ENCODE data around the gene RFTN1. TPM values are rescaled to one million over a fixed set of nuclear protein-coding genes. Genes with fewer than 3 reads are reported as not detected.

Gene RFTN1
- total and polyA plus RNA-seq, 9 of the 15 experiments (the other 6 are each of a cell fraction or from before 2014, with no cell fraction given): 0.08 to 0.51 (median 0.11) TPM; not detected in 6

GRCh38 chr3:16381426-16381825, 132.1 kb downstream of the RFTN1 start:
- POLR2A ChIA-PET: interaction anchor here (0.5 kb wide), 1 partner anchor 19 kb away, joined by 3 read pairs; no protein-coding TSS in a partner anchor

More at GRCh38 chr3:16381426-16381825, 132.1 kb downstream of the RFTN1 start:
- H3K4me2 ChIP-seq (ENCODE audit: insufficient read depth, low read length): no peak overlapping the region
- H3K4me3 ChIP-seq: no peak overlapping the region
- no peak overlapping the region for H3K9ac ChIP-seq (ENCODE audit: insufficient read depth in 1 of 2, low read depth in 2 of 2, low read length in 2 of 2)
- H2AFZ ChIP-seq (ENCODE audit: low read depth, low read length): no peak overlapping the region
- no TSS peak for BruUV-seq (replicated peaks)
- no peaks in the 10 kb centered on the region for H3K9me3 ChIP-seq (replicated peaks; ENCODE audit: control insufficient read depth, insufficient read depth, low read depth, low read length)
- no peak for FAIRE-seq
- no peaks in the 10 kb centered on the region for H3K79me2 ChIP-seq (ENCODE audit: control insufficient read depth, insufficient read depth, low read length)
- intact Hi-C loops (cut with micrococcal nuclease): no loop called here
- no peak for DNase-seq (ENCODE audit: extremely low read depth in 1 of 4, low spot score in 3 of 4)
- in situ Hi-C loops (cut with MboI): no loop called here
- H3K27ac ChIP-seq (ENCODE audit: extremely low read depth, low read depth, low read length): no peak overlapping the region
- CTCF ChIA-PET (ENCODE audit: low intra/inter-chr PET ratio): no interaction called here
- 4% methylated on average over 4 of the region's 4 CpGs for WGBS (ENCODE audit: insufficient coverage, low coverage, missing lambda C conversion rate)
- no peak for TF ChIP-seq SRSF7 (optimal IDR thresholded peaks at IDR 0.05; ENCODE audit: low read depth, low read length)
- TF ChIP-seq ZNF184 (CRISPR knock-in tag; IDR thresholded peaks at IDR 0.05): no peak
- no peak for TF ChIP-seq MYC (IDR thresholded peaks at IDR 0.05; ENCODE audit: low read depth, low read length)
- no peak for TF ChIP-seq MYC (CRISPR knock-in tag; IDR thresholded peaks at IDR 0.05; ENCODE audit: borderline replicate concordance, low read depth)
- TF ChIP-seq SRF (CRISPR knock-in tag; IDR thresholded peaks at IDR 0.05): no peak
- TF ChIP-seq E2F3 (CRISPR knock-in tag; IDR thresholded peaks at IDR 0.05): no peak
- TF ChIP-seq ERF (CRISPR knock-in tag; IDR thresholded peaks at IDR 0.05): no peak
- no peak for TF ChIP-seq MBD2 (IDR thresholded peaks at IDR 0.05; ENCODE audit: borderline replicate concordance, low read depth)
- TF ChIP-seq SMC3 (conservative IDR thresholded peaks at IDR 0.05; ENCODE audit: insufficient read depth, low read depth, low read length): no peak
- no peak for TF ChIP-seq EP300 (IDR thresholded peaks at IDR 0.05; ENCODE audit: low read length)
- no peak for TF ChIP-seq DPF2 (IDR thresholded peaks at IDR 0.05)
- no peak for TF ChIP-seq MAFK (IDR thresholded peaks at IDR 0.05; ENCODE audit: low read length)
- no peak for TF ChIP-seq ZKSCAN1 (IDR thresholded peaks at IDR 0.05; ENCODE audit: low read depth, low read length)
- TF ChIP-seq, protein P1, sequence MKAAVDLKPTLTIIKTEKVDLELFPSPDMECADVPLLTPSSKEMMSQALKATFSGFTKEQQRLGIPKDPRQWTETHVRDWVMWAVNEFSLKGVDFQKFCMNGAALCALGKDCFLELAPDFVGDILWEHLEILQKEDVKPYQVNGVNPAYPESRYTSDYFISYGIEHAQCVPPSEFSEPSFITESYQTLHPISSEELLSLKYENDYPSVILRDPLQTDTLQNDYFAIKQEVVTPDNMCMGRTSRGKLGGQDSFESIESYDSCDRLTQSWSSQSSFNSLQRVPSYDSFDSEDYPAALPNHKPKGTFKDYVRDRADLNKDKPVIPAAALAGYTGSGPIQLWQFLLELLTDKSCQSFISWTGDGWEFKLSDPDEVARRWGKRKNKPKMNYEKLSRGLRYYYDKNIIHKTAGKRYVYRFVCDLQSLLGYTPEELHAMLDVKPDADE (conservative IDR thresholded peaks at IDR 0.05; ENCODE audit: control insufficient read depth, low read depth, low read length): no peak
- TF ChIP-seq ZFP30 (CRISPR knock-in tag; IDR thresholded peaks at IDR 0.05; ENCODE audit: borderline replicate concordance): no peak
- TF ChIP-seq NBN (IDR thresholded peaks at IDR 0.05; ENCODE audit: low read depth): no peak
- TF ChIP-seq ELK1 (CRISPR knock-in tag; IDR thresholded peaks at IDR 0.05): no peak
- no peaks in the 10 kb centered on the region for H3K9me1 ChIP-seq (ENCODE audit: control insufficient read depth, insufficient read depth, low read length)
- ATAC-seq: no peak
- peaks cover 0 to 3% of the 10 kb centered on the region in 2 experiments; a peak in 1 of 5 replicates for H3K4me1 ChIP-seq (replicated peaks in 1 of 2; ENCODE audit: control insufficient read depth in 2 of 2, insufficient read depth in 2 of 2, low read length in 2 of 2)
- no peaks in the 10 kb centered on the region for H4K20me1 ChIP-seq (replicated peaks; ENCODE audit: control insufficient read depth, insufficient read depth, low read length)
- H3K27me3 ChIP-seq (ENCODE audit: control insufficient read depth in 2 of 2, insufficient read depth in 2 of 2, low read length in 2 of 2): peaks cover 0 to 7% of the 10 kb centered on the region in 2 experiments; a peak in 4 of 5 replicates
- no peaks in the 10 kb centered on the region for H3K36me3 ChIP-seq (ENCODE audit: control insufficient read depth, insufficient read depth, low read length)
